GM10266 (cell line): ENCODE results near the gene PTMA.
"Not testable (repeated sequence)": the region's sequence is repeated elsewhere in the genome, so short reads cannot be mapped to it uniquely, and the experiment has no call there.

Experiments used
- DNase-seq: peaks from one replicate; pipeline ENCODE4 v3.0.0; 2012; ENCODE audit errors: extremely low spot score
- CTCF ChIP-seq: IDR thresholded peaks from 2 replicates; pipeline ENCODE4 v1.5.1; 2012; ENCODE audit warnings: mild to moderate bottlenecking, low read depth; ENCODE audit not compliant: control insufficient read depth, insufficient read depth; ENCODE audit errors: missing control alignments

PTMA gene

GRCh38 chr2:231725476-231725875 is 17.2 kb downstream of the PTMA start:
- no peak for DNase-seq
- no peak for TF ChIP-seq CTCF

GRCh38 chr2:231726276-231726675 is 18.0 kb downstream of the PTMA start:
- no peak for DNase-seq

GRCh38 chr2:231727621-231728020 is 19.3 kb downstream of the PTMA start:
- no peak for DNase-seq
- no peak for TF ChIP-seq CTCF

More at GRCh38 chr2:231726276-231726675, 18.0 kb downstream of the PTMA start:
- TF ChIP-seq CTCF = no peak

- TF ChIP-seq CTCF = no peak
- DNase-seq = no peak
Measured at GRCh38 chr2:231732604-231733003, 24.3 kb downstream of the PTMA start.

GRCh38 chr2:231737761-231738160 is 29.4 kb downstream of the PTMA start:
- DNase-seq = no peak
- TF ChIP-seq CTCF = no peak

GRCh38 chr2:231743376-231744116 is 35.2 kb downstream of the PTMA start:
- no peak for TF ChIP-seq CTCF
- no peak for DNase-seq

- DNase-seq = no peak
- TF ChIP-seq CTCF = no peak
Measured at GRCh38 chr2:231745303-231746038, 37.1 kb downstream of the PTMA start.

GRCh38 chr2:231748153-231748896 is 40.0 kb downstream of the PTMA start:
- DNase-seq = not testable (repeated sequence)

- DNase-seq = not testable (repeated sequence)
Measured at GRCh38 chr2:231749016-231749415, 40.7 kb downstream of the PTMA start.
